Fibroblast of mammary gland (primary cell): Measurements from ENCODE around the gene ACACA.

Experiments used
- DNase-seq: peaks from one replicate; pipeline ENCODE4 v3.0.0-alpha.2; 2010; ENCODE audit warnings: low read depth
- H3K4me3 ChIP-seq: 2 replicates; pipeline ENCODE4 v1.5.1; 2011; ENCODE audit warnings: low read depth, mild to moderate bottlenecking, low read length, moderate library complexity; ENCODE audit not compliant: control insufficient read depth
- CTCF ChIP-seq: conservative IDR thresholded peaks from 2 replicates; pipeline ENCODE4 v1.5.1; 2011; ENCODE audit warnings: low read depth, low read length, inconsistent platforms; ENCODE audit not compliant: control insufficient read depth, insufficient read depth

The ACACA gene

GRCh38 chr17:37344519-37344918 is 62.1 kb downstream of the ACACA start:
- TF ChIP-seq CTCF: no peak
- H3K4me3 ChIP-seq: no peak overlapping the region
- DNase-seq: no peak

GRCh38 chr17:37342589-37342988 is 64.0 kb downstream of the ACACA start:
- no peak for DNase-seq
- no peak for TF ChIP-seq CTCF
- H3K4me3 ChIP-seq: no peak overlapping the region

- no peak overlapping the region for H3K4me3 ChIP-seq
- DNase-seq: no peak
- no peak for TF ChIP-seq CTCF
These were observed 65.8 kb downstream of the ACACA start for GRCh38 chr17:37340804-37341203.

GRCh38 chr17:37339321-37339720 is 67.3 kb downstream of the ACACA start:
- no peak for DNase-seq
- no peak overlapping the region for H3K4me3 ChIP-seq
- no peak for TF ChIP-seq CTCF

GRCh38 chr17:37338847-37339246 is 67.8 kb downstream of the ACACA start:
- no peak for DNase-seq
- H3K4me3 ChIP-seq: no peak overlapping the region
- TF ChIP-seq CTCF: no peak

- TF ChIP-seq CTCF: no peak
These were observed 79.1 kb downstream of the ACACA start for GRCh38 chr17:37327341-37328090.

GRCh38 chr17:37322826-37323561 is 83.6 kb downstream of the ACACA start:
- no peak for TF ChIP-seq CTCF
- no peak for DNase-seq

More at GRCh38 chr17:37327341-37328090, 79.1 kb downstream of the ACACA start:
- DNase-seq: peak; percentile 87
- no peak overlapping the region for H3K4me3 ChIP-seq

More at GRCh38 chr17:37322826-37323561, 83.6 kb downstream of the ACACA start:
- no peak overlapping the region for H3K4me3 ChIP-seq
